Heart right ventricle (tissue), 16 donors: ENCODE results near the gene C5orf34. TPM values are rescaled to one million over a fixed set of nuclear protein-coding genes. Genes with fewer than 3 reads are reported as not detected.
"Not testable (repeated sequence)": the region's sequence is repeated elsewhere in the genome, so short reads cannot be mapped to it uniquely, and the experiment has no call there.

Source experiments
- ATAC-seq, 8 donors: fragments of 200-7000 bp; cut with Tn5 transposase; one replicate each; pipeline ENCODE4 v1.9.1; 2020; ENCODE audit warnings: mild to moderate bottlenecking in 8 of 8, moderate library complexity in 8 of 8, moderate number of reproducible peaks in 1 of 8
- DNase-seq, 2 donors: peaks; one replicate each; pipeline ENCODE4 v3.0.0-alpha.2; 2020
- H3K27ac ChIP-seq, 10 donors: fragments of 200-600 bp; sonication (generic) in 2 of 10; one replicate each; pipeline versions ENCODE4 v1.5.0 to v1.8.0; 2020 to 2022; ENCODE audit warnings: mild to moderate bottlenecking in 3 of 10
- H3K27me3 ChIP-seq, 7 donors: fragments of 200-600 bp; one replicate each; pipeline ENCODE4 v1.8.0; 2021 to 2022; ENCODE audit warnings: mild to moderate bottlenecking in 2 of 7
- H3K36me3 ChIP-seq, 9 donors: fragments of 200-600 bp; sonication (generic) in 1 of 9; one replicate each; pipeline versions ENCODE4 v1.5.0 to v1.8.0; 2020 to 2022; ENCODE audit warnings: mild to moderate bottlenecking in 2 of 9
- H3K4me1 ChIP-seq, 9 donors: fragments of 200-600 bp; sonication (generic) in 1 of 9; one replicate each; pipeline versions ENCODE4 v1.5.0 to v1.8.0; 2020 to 2022; ENCODE audit warnings: mild to moderate bottlenecking in 4 of 9
- H3K4me3 ChIP-seq, 10 donors: fragments of 200-600 bp; sonication (generic) in 2 of 10; one replicate each; pipeline versions ENCODE4 v1.5.0 to v1.8.0; 2020 to 2022; ENCODE audit warnings: mild to moderate bottlenecking in 7 of 10, moderate library complexity in 2 of 10
- H3K9me3 ChIP-seq, 11 donors: fragments of 200-600 bp in 10 of 11; sonication (generic) in 2 of 11; one replicate each; pipeline versions ENCODE4 v1.5.0 to v1.8.0; 2013 to 2022; ENCODE audit warnings: mild to moderate bottlenecking in 2 of 11, control low read depth in 1 of 11, moderate library complexity in 1 of 11
- CTCF ChIP-seq, 9 donors: fragments of 200-600 bp; sonication (generic) in 2 of 9; IDR thresholded peaks; one replicate each; pipeline versions ENCODE4 v1.5.0 to v1.8.0; 2021 to 2022; ENCODE audit warnings: antibody characterized with exemption in 9 of 9, mild to moderate bottlenecking in 5 of 9, moderate library complexity in 1 of 9
- WGBS, 2 donors: extraction: QIAGEN DNeasy Blood & Tissue Kit; methylation state at CpG; one replicate each; pipeline ENCODE4 v1.1.7; 2013; ENCODE audit warnings: inconsistent platforms in 1 of 2; 5-methylcytosine and 5-hydroxymethylcytosine counted together
- intact Hi-C, 10 donors: fragments of 100-400 bp; cut with DNase I; formaldehyde crosslinking; loops; one replicate each; pipeline versions ENCODE4 v1.11.1 to v1.14.2; 2022
- polyA plus RNA-seq, 2 donors: library from polyadenylated mRNA; stranded (reverse); fragments of 200-250 nt; gene quantifications; one replicate each; pipeline ENCODE4 v1.2.3, GENCODE V29; 2013
- total RNA-seq, 10 donors: library from RNA; stranded (reverse); fragmentation: NEBNext Ultra II Directional in 3 of 10; extraction: Animal tissue kit (Norgen Biotek cat#: 25700) in 3 of 10; gene quantifications; one replicate each; pipeline versions ENCODE4 v1.2.1 to v1.2.4, GENCODE V29; 2021 to 2023
- donor health status: Arrhythmogenic right ventricular cardiomyopathy.
- donor health status: ischemic (EF 13 %, LVEDD 7.1; RV severe dilation, severe dysfunction).
- donor health status: healthy with polysubstance abuse.
- donor health status: DM: no; HTN: yes; CAD: no.
- donor health status: DM: no; HTN: no; CAD: no.
- donor health status: ischemic (EF 25% LVEDD 6.9; RV normal size, moderate dysfunction).
- donor health status: ischemic (EF 25% LVEDD 5.7; RV mildly dilated, moderate dysfunction).
- donor health status: healthy.
- donor health status: DM: yes; HTN: yes; CAD: no.
- donor health status: Ischemic cardiomyopathy.
- donor health status: ischemic (EF 35%, LVEDD 5.7; RV mildly dilated, moderate dysfunction).
- donor health status: nonischemic (EF 11% LVEDD 7.7; RV severe dilation, severe dysfunction).
- donor health status: DM: yes; HTN: yes; CAD: no.
- donor health status: PGD.
- donor health status: ischemic (EF 29% LVEDD 5.4; RV normal size, mild dysfunction).
- donor health status: nonischemic (EF 23%, LVEDD 6.1; RV moderate dilation, normal function).

C5orf34 gene
- total and polyA plus RNA-seq, 12 donors: 0.22 to 1.6 (median 0.62) TPM

GRCh38 chr5:43561356-43561755 lies 46.4 kb upstream of the C5orf34 start:
- intact Hi-C loops: no loop called here
- DNase-seq (no peak), ATAC-seq (no peak)
- H3K36me3 ChIP-seq: no peaks in the 10 kb centered on the region
- no peak overlapping the region for H3K27ac ChIP-seq
- H3K4me3 ChIP-seq: no peak overlapping the region
- no peaks in the 10 kb centered on the region for H3K27me3 ChIP-seq
- H3K4me1 ChIP-seq: peaks cover 0 to 7% (median 0%) of the 10 kb centered on the region in 9 donors
- no peak for TF ChIP-seq CTCF (IDR thresholded peaks at IDR 0.05)
- no peaks in the 10 kb centered on the region for H3K9me3 ChIP-seq

- H3K4me1 ChIP-seq: peaks cover 0 to 17% (median 9%) of the 10 kb centered on the region in 9 donors
- intact Hi-C loops: no loop called here
- no peaks in the 10 kb centered on the region for H3K27me3 ChIP-seq
- ATAC-seq (no peak), DNase-seq (no peak)
- WGBS, 2 donors: 21 to 30% methylated on average over 2 of the region's 2 CpGs
- no peak overlapping the region for H3K4me3 ChIP-seq
- peaks cover 0 to 2% (median 0%) of the 10 kb centered on the region in 9 donors for H3K36me3 ChIP-seq
- TF ChIP-seq CTCF (IDR thresholded peaks at IDR 0.05): no peak
- peak overlapping the region in 1 of 10 donors; percentile 7 for H3K27ac ChIP-seq
- H3K9me3 ChIP-seq: no peaks in the 10 kb centered on the region
Measured at GRCh38 chr5:43560128-43560527, 45.2 kb upstream of the C5orf34 start.

GRCh38 chr5:43556857-43557542 lies 42.1 kb upstream of the C5orf34 start, which contains the start of gene PAIP1:
Gene PAIP1 (minus strand): TSS chr5:43557077. CDS start chr5:43556846, 231 bp downstream.
- peak; percentile 50 to 91 (median 70) for TF ChIP-seq CTCF (IDR thresholded peaks at IDR 0.05)
- peaks cover 0 to 48% (median 40%) of the 10 kb centered on the region in 9 donors for H3K4me1 ChIP-seq
- peak within 1 kb of the TSS; percentile 70 to 94 (median 84) for H3K4me3 ChIP-seq
- DNase-seq (peak; percentile 85 to 87), ATAC-seq (peak; percentile 81 to 94 (median 91))
- intact Hi-C loops: loop anchor here in 8 of 10 donors (1.0 to 10.0 kb wide), 6 partner anchors 40 to 74 kb away; partner anchors contain the start of genes NNT (in 8 of the 8), C5orf34 (in 1 of the 8) and TMEM267 (in 1 of the 8)
- peaks cover 0 to 33% (median 0%) of the 10 kb centered on the region in 9 donors for H3K36me3 ChIP-seq
- WGBS, 2 donors: 0% methylated on average over 57 to 78 of the region's 79 CpGs
- H3K27ac ChIP-seq: peak within 1 kb of the TSS; percentile 93 to 99 (median 98)
- no peaks in the 10 kb centered on the region for H3K9me3 ChIP-seq
- no peaks in the 10 kb centered on the region for H3K27me3 ChIP-seq

- H3K4me1 ChIP-seq: peaks cover 0 to 53% (median 43%) of the 10 kb centered on the region in 9 donors
- ATAC-seq: peak in 7 of 8 donors; percentile 80 to 95 (median 93)
- DNase-seq, H3K27me3 ChIP-seq, H3K9me3 ChIP-seq: not testable (repeated sequence)
- H3K27ac ChIP-seq: peak overlapping the region; percentile 93 to 99 (median 98)
- intact Hi-C loops: loop anchor here in 8 of 10 donors (2.0 to 10.0 kb wide), 5 partner anchors 39 to 72 kb away; partner anchors contain the start of genes NNT (in 8 of the 8) and C5orf34 (in 1 of the 8)
- H3K36me3 ChIP-seq: peaks cover 0 to 38% (median 0%) of the 10 kb centered on the region in 9 donors
- 1 to 2% methylated on average over 16 to 26 of the region's 30 CpGs for WGBS, 2 donors
- H3K4me3 ChIP-seq: peak overlapping the region; percentile 70 to 94 (median 84)
Measured at GRCh38 chr5:43556607-43556856, 41.6 kb upstream of the C5orf34 start.
